A549 treated with CpdA at 1 μM for 4 hours (cell line): ENCODE measurements around the gene SPRR2F. TPM values are rescaled to one million over a fixed set of nuclear protein-coding genes. Genes with fewer than 3 reads are reported as not detected.

ENCODE experiments used
- total RNA-seq: library from RNA; stranded (reverse); fragments of 200-300 nt; extraction: Qiagen RNA extraction; gene quantifications from 5 replicates; pipeline ENCODE4 v1.2.3, GENCODE V29; 2022; ENCODE audit warnings: low read depth

SPRR2F gene
- not detected in 5 replicates for total RNA-seq

GRCh38 chr1:153113416-153113815 lies at the start of gene SPRR2F:
Gene SPRR2F, minus strand, starts transcription at chr1:153113516. Its CDS starts 783 bp downstream, at chr1:153112733.

GRCh38 chr1:153150846-153151245 lies 37.5 kb upstream of the SPRR2F start, which contains the start of gene SPRR2G:
Gene SPRR2G, minus strand, starts transcription at chr1:153150890. Its CDS starts 780 bp downstream, at chr1:153150110.

GRCh38 chr1:153094426-153094825 lies 18.9 kb downstream of the SPRR2F start, which contains the start of gene SPRR2E:
Gene SPRR2E, minus strand, starts transcription at chr1:153094526. Its CDS starts 775 bp downstream, at chr1:153093751.

GRCh38 chr1:153071511-153071910 lies 41.8 kb downstream of the SPRR2F start, which contains the start of gene SPRR2B:
Gene SPRR2B, minus strand, starts transcription at chr1:153071611. Its CDS starts 772 bp downstream, at chr1:153070839.

Other genes with a start within 250 kb of the SPRR2F start
- not detected in 5 replicates for gene SMCP, start 235.2 kb downstream of the SPRR2F start, total RNA-seq
- gene IVL, start 205.0 kb downstream of the SPRR2F start, total RNA-seq: 0.03 TPM in 1 of 5 replicates, not detected in the others
- gene SPRR5, start 166.3 kb downstream of the SPRR2F start, total RNA-seq: not detected in 5 replicates
- gene SPRR4, start 142.9 kb downstream of the SPRR2F start, total RNA-seq: not detected in 5 replicates
- gene SPRR1A, start 129.4 kb downstream of the SPRR2F start, total RNA-seq: not detected in 5 replicates
- 0.22 TPM in 1 of 5 replicates, not detected in the others for gene SPRR3, start 111.8 kb downstream of the SPRR2F start, total RNA-seq
- gene SPRR1B, start 82.3 kb downstream of the SPRR2F start, total RNA-seq: not detected in 5 replicates
- gene SPRR2D, start 72.4 kb downstream of the SPRR2F start, total RNA-seq: not detected in 5 replicates
- not detected in 5 replicates for gene SPRR2A, start 56.0 kb downstream of the SPRR2F start, total RNA-seq
- not detected in 5 replicates for gene SPRR2B, start 41.9 kb downstream of the SPRR2F start, total RNA-seq
- not detected in 5 replicates for gene SPRR2E, start 19.0 kb downstream of the SPRR2F start, total RNA-seq
- gene SPRR2G, start 37.4 kb upstream of the SPRR2F start, total RNA-seq: not detected in 5 replicates
- gene LELP1, start 89.9 kb upstream of the SPRR2F start, total RNA-seq: not detected in 5 replicates
- gene PRR9, start 104.1 kb upstream of the SPRR2F start, total RNA-seq: not detected in 5 replicates
- gene LORICRIN, start 146.2 kb upstream of the SPRR2F start, total RNA-seq: not detected in 5 replicates
- not detected in 5 replicates for gene PGLYRP3, start 199.4 kb upstream of the SPRR2F start, total RNA-seq
- not detected in 5 replicates for gene PGLYRP4, start 235.3 kb upstream of the SPRR2F start, total RNA-seq
- 0.59 to 1.1 TPM (median 0.65 TPM) in 3 of 5 replicates, not detected in the others for gene S100A9, start 244.3 kb upstream of the SPRR2F start, total RNA-seq